ENCODE data around the gene SLC8A3.

Gene SLC8A3

GRCh38 chr14:70156592-70156991 lies 32.2 kb downstream of the SLC8A3 start:
- no peaks in the 10 kb centered on the region for H3F3A ChIP-seq (ENCODE audit: insufficient read depth, low read length)
- H3K9me2 ChIP-seq (ENCODE audit: low read depth, low read length), result no peaks in the 10 kb centered on the region
- H3K79me2 ChIP-seq (ENCODE audit: insufficient read depth, low read length), result no peaks in the 10 kb centered on the region
- no peak overlapping the region for H3K4me2 ChIP-seq (ENCODE audit: low read length)
- H4K20me1 ChIP-seq (ENCODE audit: insufficient read depth, low read length), result no peaks in the 10 kb centered on the region
- H3K36me3 ChIP-seq (ENCODE audit: insufficient read depth, low read length), result no peaks in the 10 kb centered on the region
- TF ChIP-seq, protein P1, sequence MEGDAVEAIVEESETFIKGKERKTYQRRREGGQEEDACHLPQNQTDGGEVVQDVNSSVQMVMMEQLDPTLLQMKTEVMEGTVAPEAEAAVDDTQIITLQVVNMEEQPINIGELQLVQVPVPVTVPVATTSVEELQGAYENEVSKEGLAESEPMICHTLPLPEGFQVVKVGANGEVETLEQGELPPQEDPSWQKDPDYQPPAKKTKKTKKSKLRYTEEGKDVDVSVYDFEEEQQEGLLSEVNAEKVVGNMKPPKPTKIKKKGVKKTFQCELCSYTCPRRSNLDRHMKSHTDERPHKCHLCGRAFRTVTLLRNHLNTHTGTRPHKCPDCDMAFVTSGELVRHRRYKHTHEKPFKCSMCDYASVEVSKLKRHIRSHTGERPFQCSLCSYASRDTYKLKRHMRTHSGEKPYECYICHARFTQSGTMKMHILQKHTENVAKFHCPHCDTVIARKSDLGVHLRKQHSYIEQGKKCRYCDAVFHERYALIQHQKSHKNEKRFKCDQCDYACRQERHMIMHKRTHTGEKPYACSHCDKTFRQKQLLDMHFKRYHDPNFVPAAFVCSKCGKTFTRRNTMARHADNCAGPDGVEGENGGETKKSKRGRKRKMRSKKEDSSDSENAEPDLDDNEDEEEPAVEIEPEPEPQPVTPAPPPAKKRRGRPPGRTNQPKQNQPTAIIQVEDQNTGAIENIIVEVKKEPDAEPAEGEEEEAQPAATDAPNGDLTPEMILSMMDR (IDR thresholded peaks at IDR 0.05; ENCODE audit: low read length), result no peak
- no peak for TF ChIP-seq EZH2 (IDR thresholded peaks at IDR 0.05; ENCODE audit: borderline replicate concordance, low read length)
- no peak overlapping the region for H3K27ac ChIP-seq (ENCODE audit: low read depth, low read length, poor library complexity, severe bottlenecking)
- H3K27me3 ChIP-seq (ENCODE audit: insufficient read depth, low read length), result no peaks in the 10 kb centered on the region
- no peak overlapping the region for H3K9ac ChIP-seq (ENCODE audit: low read length)
- no peaks in the 10 kb centered on the region for H3K4me1 ChIP-seq (ENCODE audit: insufficient read depth, low read length, severe bottlenecking)
- no peak overlapping the region for H2AFZ ChIP-seq (ENCODE audit: low read length)
- no peak overlapping the region for H3K4me3 ChIP-seq (ENCODE audit: low read depth, low read length, poor library complexity, severe bottlenecking)
- H3K9me3 ChIP-seq (ENCODE audit: low read length), result no peaks in the 10 kb centered on the region

DNA sequence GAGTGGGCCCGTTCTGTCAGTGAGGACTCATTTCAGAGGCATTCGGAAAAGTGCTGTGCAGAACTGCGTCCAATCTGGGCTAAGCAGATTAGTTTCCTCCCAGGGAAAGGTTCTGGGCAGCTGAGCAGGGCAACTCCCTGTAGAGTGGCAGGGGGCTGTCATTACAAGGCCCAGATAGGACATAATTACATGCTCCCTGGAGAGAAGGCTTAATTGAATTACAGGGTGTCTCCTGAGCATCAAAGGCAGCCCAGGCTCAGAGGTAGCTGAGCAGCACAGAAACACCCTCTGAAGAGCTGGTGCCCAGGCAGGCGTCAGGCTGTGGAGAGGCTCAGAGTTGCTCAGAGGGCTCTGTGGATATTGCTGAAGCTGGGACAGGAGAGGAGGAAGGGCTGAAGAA lies 36.0 kb downstream of the SLC8A3 start:
- Histone ChIP-seq H3K79me2 (ENCODE audit: insufficient read depth, low read length) (no peaks in the 10 kb centered on the region), H3K4me3 (ENCODE audit: low read depth, low read length, poor library complexity, severe bottlenecking) (no peak overlapping the region), H3K4me1 (ENCODE audit: insufficient read depth, low read length, severe bottlenecking) (no peaks in the 10 kb centered on the region), H3K9me3 (ENCODE audit: low read length) (no peaks in the 10 kb centered on the region), H3K9me2 (ENCODE audit: low read depth, low read length) (no peaks in the 10 kb centered on the region), H3K27ac (ENCODE audit: low read depth, low read length, poor library complexity, severe bottlenecking) (no peak overlapping the region), H3K9ac (ENCODE audit: low read length) (no peak overlapping the region), H2AFZ (ENCODE audit: low read length) (no peak overlapping the region), H3F3A (ENCODE audit: insufficient read depth, low read length) (no peaks in the 10 kb centered on the region), H4K20me1 (ENCODE audit: insufficient read depth, low read length) (no peaks in the 10 kb centered on the region), H3K4me2 (ENCODE audit: low read length) (no peak overlapping the region), H3K36me3 (ENCODE audit: insufficient read depth, low read length) (no peaks in the 10 kb centered on the region), H3K27me3 (ENCODE audit: insufficient read depth, low read length) (no peaks in the 10 kb centered on the region)
- no peak for TF ChIP-seq EZH2 (IDR thresholded peaks at IDR 0.05; ENCODE audit: borderline replicate concordance, low read length)
- TF ChIP-seq, protein P1 (IDR thresholded peaks at IDR 0.05; ENCODE audit: low read length), result no peak

- Histone ChIP-seq H3F3A (ENCODE audit: insufficient read depth, low read length) (no peaks in the 10 kb centered on the region), H3K9ac (ENCODE audit: low read length) (no peak overlapping the region), H4K20me1 (ENCODE audit: insufficient read depth, low read length) (no peaks in the 10 kb centered on the region), H3K4me1 (ENCODE audit: insufficient read depth, low read length, severe bottlenecking) (no peaks in the 10 kb centered on the region), H3K4me2 (ENCODE audit: low read length) (no peak overlapping the region), H3K27me3 (ENCODE audit: insufficient read depth, low read length) (no peaks in the 10 kb centered on the region), H3K27ac (ENCODE audit: low read depth, low read length, poor library complexity, severe bottlenecking) (no peak overlapping the region), H3K9me2 (ENCODE audit: low read depth, low read length) (no peaks in the 10 kb centered on the region), H3K36me3 (ENCODE audit: insufficient read depth, low read length) (no peaks in the 10 kb centered on the region), H2AFZ (ENCODE audit: low read length) (no peak overlapping the region), H3K79me2 (ENCODE audit: insufficient read depth, low read length) (no peaks in the 10 kb centered on the region), H3K9me3 (ENCODE audit: low read length) (no peaks in the 10 kb centered on the region), H3K4me3 (ENCODE audit: low read depth, low read length, poor library complexity, severe bottlenecking) (no peak overlapping the region)
- TF ChIP-seq, protein P1 (IDR thresholded peaks at IDR 0.05; ENCODE audit: low read length), result no peak
- no peak for TF ChIP-seq EZH2 (IDR thresholded peaks at IDR 0.05; ENCODE audit: borderline replicate concordance, low read length)
Observed at GRCh38 chr14:70152081-70152480, 36.7 kb downstream of the SLC8A3 start.
